ENCODE data around the gene HPS3.
"Not testable (repeated sequence)": the region's sequence is repeated elsewhere in the genome, so short reads cannot be mapped to it uniquely, and the experiment has no call there.

Gene HPS3, protein sequence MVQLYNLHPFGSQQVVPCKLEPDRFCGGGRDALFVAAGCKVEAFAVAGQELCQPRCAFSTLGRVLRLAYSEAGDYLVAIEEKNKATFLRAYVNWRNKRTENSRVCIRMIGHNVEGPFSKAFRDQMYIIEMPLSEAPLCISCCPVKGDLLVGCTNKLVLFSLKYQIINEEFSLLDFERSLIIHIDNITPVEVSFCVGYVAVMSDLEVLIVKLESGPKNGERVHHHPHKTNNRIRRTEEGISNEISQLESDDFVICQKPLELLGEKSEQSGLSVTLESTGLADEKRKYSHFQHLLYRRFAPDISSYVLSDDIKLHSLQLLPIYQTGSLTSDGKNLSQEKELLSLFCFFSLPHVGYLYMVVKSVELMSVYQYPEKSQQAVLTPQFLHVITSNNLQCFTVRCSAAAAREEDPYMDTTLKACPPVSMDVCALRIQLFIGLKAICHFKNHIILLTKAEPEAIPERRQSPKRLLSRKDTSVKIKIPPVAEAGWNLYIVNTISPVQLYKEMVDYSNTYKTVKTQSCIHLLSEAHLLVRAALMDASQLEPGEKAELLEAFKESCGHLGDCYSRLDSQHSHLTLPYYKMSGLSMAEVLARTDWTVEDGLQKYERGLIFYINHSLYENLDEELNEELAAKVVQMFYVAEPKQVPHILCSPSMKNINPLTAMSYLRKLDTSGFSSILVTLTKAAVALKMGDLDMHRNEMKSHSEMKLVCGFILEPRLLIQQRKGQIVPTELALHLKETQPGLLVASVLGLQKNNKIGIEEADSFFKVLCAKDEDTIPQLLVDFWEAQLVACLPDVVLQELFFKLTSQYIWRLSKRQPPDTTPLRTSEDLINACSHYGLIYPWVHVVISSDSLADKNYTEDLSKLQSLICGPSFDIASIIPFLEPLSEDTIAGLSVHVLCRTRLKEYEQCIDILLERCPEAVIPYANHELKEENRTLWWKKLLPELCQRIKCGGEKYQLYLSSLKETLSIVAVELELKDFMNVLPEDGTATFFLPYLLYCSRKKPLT

DNA sequence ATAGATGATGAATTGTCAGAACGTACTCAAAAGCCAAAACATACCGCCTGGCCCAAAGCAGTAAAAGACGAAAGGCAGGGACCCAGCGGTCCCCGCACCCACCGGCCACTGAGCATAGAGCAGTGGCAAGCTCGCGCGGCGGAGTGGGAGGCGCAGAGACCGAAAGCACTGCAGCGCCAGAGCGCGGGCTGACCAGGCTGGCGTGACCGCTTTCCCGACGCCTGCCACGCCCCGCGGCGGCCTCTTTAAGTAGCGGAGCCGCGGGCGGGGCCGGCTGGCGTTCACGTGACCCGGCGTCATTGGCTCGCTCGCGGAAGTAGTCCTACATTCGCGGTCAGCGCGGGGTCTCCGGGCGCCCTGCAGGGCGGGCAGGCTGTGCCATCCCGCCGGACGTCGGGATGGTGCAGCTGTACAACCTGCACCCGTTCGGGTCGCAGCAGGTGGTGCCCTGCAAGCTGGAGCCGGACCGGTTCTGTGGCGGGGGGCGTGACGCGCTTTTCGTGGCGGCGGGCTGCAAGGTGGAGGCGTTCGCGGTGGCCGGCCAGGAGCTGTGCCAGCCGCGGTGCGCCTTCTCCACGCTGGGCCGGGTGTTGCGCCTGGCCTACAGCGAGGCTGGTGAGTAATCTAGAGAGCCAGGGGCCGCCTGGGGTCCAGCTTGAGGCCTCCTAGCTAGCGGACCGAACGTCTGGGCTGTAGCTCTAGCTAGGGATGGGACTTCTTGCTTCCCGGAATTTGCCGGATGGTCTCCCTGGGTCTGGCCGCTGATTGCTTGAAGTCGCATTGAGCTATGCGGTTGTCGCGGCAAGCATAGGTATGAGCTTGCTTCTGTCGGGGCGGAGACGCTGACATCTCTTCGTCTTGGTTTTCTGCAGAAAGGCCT is at the start of gene HPS3:
Gene HPS3 (plus strand): TSS at position 313 of the 880 bp plus-strand sequence. CDS start 86 bp downstream, at position 399.
- DNase-seq (ENCODE audit: low read depth in 2 of 2) = peak; percentile 50 to 80

DNA sequence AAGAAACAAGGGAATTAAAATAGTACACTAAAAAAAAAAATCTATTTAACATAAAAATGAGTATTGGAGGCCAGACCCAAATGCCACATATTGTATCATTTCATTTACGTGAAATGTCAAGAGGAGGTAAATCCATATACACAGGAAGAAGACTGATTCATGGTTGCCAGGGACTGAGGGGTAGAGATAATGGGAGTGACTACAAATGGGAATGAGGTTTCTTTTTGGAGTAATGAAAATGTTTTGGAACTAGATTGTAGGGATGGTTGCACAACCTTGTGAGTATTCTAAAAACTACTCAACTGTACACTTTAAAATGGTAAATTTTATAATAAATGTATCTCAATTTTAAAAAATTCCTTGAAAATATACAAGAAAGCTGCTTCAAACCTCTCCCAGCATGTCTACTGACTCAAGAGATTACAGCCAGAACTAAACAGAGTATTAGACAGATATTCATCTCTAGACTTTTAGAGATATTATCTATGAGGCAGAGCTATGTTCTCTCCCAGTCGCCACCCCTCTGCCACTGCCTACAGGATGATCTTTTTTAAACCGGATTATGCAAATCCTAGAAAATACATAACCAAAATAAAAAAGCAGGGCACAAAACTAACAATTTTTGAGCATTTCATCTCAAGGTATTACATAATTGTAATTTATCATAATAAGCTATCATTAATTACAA is 49.3 kb upstream of the HPS3 start:
- no peak for DNase-seq (ENCODE audit: low read depth in 2 of 2)

DNA sequence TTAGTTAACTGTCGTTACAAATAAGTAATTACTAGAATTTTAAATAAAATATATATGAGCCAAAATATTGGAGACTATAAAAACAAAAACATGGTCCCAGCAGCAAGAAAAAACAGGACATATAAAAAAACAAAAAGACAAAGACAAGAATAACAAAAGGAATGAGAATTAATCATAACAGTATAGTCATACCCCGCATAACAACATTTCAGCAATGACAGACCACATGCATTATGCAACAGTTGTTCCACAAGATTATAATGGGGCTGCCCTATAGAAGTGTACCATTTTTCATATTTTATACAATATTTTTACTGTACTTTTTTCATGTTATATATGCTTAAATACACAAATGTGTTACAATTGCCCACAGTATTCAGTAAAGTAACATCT is 48.7 kb upstream of the HPS3 start:
- no peak for DNase-seq (ENCODE audit: low read depth in 2 of 2)

DNA sequence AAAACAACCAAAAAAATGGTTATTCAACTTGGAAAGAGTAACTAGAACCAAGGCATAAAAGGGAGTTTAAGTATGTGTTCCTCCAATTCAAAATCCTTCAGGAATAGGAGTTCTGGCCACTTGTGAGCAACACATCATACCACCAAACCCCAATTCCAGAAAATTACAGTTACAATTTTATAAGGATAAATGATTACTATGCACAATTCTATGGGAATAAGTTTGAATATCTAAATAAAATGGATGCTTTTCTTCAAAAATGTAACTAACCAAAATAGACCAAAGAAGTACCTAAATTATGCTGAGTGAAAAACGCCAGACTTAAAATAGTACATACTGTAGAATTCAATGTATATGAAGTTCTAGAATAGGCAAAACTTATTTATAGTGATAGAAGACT is 47.7 kb upstream of the HPS3 start:
- DNase-seq (ENCODE audit: low read depth in 2 of 2) = no peak

DNA sequence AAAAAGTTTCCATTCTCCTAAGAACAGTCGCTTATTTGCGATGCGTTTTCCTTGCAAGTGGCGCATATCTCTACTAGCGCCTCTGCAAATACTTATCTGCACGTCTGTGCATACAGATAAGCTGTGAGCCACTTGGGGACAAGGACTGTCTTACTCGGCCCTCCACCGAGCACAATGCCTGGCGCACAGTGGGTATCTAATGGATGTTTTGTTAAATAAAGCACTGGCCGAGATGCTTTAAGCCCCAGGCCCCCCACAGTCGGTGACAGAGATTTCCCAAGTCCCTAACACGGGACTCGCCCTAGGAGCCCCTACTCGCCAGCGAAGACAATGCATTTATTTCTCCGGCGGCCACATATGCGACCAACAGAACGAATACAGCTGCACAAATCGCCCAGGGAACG is 43.6 kb upstream of the HPS3 start:
- DNase-seq (ENCODE audit: low read depth in 2 of 2) = no peak

DNA sequence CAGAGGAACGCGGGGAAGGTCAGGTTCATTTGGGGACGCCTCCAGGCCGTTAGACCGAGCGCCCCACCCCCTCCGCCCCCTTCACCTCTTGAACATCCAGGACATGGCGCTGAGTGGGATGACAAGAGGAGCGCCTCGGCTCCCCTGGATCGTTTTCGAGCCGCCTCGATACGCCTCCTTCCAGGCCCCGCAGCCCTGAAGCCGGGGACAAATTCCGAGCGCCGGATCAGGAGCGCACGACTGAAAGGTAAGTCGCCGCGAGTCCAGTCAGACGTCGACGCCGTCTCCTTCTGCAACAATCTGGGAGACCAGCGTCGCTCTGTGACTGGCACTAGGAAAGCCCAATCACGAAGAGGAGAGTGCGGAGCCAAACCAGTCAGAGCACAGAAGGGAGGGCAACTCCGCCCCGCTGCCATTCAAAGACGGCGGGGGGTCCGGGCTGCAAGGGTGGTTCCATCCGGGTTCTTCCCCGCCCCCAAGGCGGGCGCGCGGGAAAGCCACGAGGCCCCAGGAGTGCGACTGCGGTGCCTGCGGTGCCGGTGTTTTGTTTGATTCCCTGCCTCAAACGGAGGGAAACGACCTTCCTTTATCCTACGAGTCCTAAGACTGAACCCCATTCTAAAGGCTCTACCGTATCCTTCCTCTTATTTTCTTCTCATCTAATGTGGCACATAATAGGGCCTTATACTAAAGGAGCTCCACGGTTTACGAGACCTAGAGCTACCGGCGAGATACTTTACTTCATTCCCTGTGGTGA is 43.0 kb upstream of the HPS3 start, which contains the start of gene HLTF:
Gene HLTF (minus strand): TSS at position 302 of the 757 bp plus-strand sequence. CDS start 197 bp downstream, at position 105.
- peak; percentile 86 to 89 for DNase-seq (ENCODE audit: low read depth in 2 of 2)

DNA sequence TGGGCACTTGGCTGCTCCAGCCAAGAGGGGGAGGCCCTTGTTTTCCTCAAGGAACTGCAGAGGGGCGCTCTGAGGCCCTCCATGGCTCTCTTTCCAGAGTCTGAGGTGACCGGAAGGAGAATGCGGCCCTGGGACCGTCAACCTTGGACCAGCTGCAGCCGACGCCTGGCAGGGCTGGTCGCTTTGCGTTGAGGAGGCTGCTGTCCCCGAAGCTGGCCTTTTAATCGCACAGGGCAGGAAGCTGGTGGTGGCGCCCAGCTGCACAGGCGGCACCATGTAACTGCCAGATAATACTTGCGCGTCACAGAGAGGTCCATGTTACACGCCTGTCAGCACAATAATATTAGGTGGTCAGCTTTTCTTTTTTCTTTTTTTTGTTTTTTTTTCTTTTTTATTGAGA is 42.2 kb upstream of the HPS3 start:
- no peak for DNase-seq (ENCODE audit: low read depth in 2 of 2)

DNA sequence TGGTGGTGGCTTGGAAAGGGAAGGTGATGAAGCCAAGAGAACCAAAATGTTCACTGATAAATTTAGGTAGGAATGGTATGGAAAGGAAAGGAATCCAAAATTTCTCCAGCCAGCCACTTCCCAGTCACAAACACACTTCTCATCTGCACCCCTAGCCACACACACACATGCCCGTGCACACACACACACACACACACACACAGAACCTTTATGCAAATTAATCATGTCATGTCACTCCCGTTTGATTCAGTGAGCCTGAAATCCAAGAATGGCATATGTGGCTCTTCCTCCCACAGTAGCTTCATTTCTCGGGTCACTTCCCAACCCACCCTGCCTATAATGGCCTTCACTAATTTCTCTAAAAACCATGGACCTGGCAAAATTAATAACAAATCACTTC is 40.0 kb upstream of the HPS3 start:
- no peak for DNase-seq (ENCODE audit: low read depth in 2 of 2)

DNA sequence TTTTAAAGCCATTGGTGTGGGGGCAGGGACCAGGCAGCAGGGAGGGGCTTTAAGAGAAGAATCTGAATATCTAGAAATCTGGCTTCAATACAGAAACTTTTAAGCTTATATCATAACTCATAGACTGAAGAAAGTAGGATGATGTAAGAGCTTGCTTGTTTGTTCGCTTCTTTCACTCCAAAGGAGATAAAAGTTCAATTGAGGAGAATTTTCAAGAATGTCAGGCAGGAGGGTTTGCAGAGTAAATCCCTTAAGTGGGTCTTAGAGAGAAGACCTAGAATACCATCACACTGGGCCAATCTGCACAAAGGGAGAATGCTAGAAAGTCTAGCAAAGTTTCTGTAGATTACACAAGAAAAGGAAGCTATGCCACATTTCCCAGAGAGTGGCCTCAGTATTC is 39.0 kb upstream of the HPS3 start:
- no peak for DNase-seq (ENCODE audit: low read depth in 2 of 2)

DNA sequence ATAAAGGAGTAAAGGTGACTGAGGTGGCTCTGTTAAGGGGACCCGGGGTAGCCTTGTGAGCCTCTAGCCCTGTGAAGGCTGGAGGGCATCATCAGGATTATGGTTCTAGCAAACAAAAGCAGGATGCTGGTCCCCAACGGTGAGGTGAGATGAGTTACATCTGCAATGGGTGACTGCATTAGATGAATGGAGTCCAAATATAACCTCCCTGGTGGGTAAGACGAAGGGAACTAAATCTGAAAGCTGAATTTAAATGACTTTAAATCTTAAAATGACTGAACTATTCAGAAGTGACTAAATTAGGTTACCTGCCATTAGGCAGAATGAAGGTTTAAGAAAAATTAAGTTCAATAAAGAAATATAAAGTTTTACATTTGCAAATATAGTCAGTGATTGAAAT is 38.5 kb upstream of the HPS3 start:
- DNase-seq (ENCODE audit: low read depth in 2 of 2) = no peak

DNA sequence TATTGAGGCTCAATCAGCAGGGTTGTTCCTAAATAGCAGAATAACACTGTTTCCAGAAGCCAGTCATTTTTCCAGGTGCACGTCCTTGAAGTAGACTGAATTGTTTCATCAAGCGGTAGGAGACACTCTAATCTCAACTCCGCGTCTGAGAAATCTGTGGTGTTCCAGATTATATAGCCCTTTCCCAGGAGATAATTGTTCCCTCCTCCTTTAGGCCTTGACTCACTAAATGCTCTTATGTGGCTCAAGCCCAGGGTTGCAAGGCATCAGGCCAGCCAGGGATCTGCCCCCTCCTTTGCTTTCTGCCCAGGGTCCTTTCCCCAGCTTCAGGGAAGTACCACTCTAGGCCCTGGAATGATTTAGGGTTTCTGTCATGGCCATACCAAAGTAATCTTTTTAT is 37.5 kb upstream of the HPS3 start:
- DNase-seq (ENCODE audit: low read depth in 2 of 2) = no peak

DNA sequence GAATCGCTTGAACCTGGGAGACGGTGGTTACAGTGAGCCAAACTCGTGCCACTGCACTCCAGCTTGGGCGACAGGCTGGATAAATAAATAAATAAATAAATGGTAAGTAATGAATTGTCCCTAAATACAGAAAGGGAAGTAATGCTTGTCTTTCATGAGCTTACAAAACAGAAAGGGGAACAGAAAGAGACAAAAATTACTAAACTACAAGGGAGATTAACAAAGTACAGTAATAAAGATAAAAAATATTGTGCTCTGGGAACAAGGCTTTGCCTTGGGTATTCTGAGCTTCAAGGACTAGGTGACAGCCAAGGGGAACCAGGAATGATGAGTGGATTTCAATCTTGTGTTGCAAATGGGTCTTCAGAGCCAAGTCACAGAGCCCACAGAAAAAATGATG is 34.0 kb upstream of the HPS3 start:
- DNase-seq (ENCODE audit: low read depth in 2 of 2) = no peak

DNA sequence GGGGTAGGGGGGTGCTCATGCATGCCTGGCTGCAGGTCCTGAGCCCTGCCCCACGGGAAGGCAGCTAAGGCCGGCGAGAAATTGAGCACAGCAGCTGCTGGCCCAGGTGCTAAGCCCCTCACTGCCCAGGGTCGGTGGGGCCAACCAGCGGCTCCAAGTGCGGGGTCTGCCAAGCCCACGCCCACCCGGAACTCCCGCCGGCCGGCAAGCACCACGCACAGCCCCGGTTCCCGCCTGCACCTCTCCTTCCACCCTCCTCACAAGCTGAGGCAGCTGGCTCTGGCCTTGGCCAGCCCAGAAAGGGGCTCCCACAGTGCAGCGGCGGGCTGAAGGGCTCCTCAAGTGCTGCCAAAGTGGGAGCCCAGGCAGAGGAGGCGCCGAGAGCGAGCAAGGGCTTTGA is 31.5 kb upstream of the HPS3 start:
- not testable (repeated sequence) for DNase-seq (ENCODE audit: low read depth in 2 of 2)

DNA sequence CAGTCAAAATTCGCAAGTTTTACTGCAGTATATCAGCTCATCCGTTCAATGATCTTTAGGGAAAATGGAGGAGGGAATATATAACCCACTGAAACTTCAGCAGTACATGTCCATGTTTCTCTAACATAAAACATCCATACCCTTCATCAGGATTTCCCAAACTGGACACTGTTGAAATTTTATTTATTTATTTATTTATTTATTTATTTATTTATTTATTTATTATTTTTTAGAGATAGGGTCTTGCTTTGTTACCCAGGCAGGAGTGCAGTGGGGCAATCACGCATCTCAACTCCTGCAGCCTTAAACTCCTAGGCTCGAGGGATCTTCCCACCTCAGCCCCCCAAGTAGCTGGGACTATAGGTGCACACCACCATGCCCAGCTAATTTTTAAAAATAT is 28.3 kb upstream of the HPS3 start:
- DNase-seq (ENCODE audit: low read depth in 2 of 2) = no peak

DNA sequence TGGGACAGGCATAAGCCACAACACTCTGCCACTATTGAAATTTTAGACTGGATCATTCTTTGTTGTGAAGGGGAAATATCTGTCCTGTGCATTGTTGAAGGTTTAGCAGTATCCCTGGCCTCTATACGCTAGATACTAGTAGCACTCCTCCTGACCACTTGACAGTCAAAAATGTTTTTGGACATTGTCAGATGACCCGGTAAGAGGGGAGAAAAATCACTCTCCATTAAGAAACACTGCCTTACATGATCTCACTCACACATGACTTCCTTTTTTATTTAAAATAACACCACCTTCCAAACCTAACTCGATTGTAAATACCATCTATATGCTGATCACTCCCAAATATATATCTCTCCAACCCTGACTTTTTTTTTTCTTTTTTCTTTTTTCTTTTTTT is 27.8 kb upstream of the HPS3 start:
- DNase-seq (ENCODE audit: low read depth in 2 of 2) = no peak

DNA sequence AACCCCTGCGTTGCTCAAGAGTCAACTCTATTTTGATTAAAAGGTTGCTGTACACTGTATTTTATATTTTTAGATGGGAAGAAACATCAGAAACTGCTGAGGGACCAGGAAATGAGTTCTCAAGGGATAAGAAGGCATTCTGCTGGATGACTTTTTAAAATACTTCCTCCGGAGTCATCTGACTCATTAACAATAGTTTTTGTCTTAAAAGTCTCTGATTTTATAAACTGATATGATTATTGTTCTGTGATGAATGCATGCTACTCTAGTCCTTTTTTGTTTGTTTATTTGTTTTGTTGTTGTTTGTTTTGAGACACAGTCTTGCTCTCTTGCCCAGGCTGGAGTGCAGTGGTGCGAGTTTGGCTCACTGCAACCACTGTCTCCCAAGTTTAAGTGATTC is 25.0 kb upstream of the HPS3 start:
- no peak for DNase-seq (ENCODE audit: low read depth in 2 of 2)

DNA sequence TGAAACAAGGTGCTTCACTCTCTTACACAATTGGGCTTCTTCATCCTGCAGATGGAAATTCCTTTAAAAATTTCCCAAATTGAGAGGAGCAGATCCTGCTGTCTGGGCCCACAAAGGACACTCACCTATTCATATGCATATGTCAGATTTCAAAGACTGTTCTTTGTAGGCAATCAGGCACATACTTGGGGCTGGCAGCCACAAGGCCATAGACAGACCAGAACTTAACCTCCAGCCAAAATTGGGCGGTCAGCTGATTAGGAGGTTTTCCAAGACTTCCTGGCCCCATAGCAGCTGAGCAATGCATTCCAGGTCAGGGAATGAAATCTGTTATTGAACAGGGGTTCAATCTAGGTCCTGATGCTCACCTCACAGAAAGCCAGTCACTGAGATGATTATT is 15.0 kb upstream of the HPS3 start:
- DNase-seq (ENCODE audit: low read depth in 2 of 2) = no peak

DNA sequence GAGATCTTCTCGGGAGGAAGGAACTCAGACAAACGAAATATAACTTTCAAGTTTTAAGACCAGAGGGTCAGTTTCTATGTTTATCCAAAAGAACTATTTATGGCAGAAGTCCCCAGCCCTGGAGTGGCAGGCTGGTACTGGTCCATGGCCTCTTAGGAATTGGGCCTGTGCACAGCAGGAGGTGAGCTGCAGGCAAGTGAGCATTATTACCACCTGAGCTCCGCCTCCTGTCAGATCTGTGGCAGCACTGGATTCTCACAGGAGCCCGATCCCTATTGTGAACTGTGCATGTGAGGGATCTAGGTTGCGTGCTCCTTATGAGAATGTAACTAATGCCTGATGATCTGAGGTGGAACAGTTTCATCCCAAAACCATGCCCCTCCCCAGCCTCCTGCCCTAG is 14.3 kb upstream of the HPS3 start:
- DNase-seq (ENCODE audit: low read depth in 2 of 2) = no peak

DNA sequence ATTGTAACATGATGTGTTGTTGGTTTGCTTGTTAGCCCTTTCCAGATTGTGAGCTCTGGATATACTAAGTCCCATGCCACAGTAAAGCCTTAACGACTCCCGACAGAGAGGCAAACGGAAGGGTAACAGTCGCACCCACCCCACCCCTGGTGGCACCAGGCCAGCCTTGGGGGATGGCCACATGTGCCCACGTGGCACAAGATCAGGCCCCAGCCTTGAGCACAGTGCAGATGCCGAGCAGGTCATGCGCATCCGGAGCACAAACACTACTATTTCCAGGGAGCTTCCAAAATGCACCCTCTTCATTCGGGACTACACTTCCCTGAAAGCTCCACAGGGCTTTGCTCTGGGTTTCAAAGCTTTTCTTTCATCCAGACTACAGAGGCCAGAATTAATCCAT is 10.7 kb upstream of the HPS3 start:
- no peak for DNase-seq (ENCODE audit: low read depth in 2 of 2)

DNA sequence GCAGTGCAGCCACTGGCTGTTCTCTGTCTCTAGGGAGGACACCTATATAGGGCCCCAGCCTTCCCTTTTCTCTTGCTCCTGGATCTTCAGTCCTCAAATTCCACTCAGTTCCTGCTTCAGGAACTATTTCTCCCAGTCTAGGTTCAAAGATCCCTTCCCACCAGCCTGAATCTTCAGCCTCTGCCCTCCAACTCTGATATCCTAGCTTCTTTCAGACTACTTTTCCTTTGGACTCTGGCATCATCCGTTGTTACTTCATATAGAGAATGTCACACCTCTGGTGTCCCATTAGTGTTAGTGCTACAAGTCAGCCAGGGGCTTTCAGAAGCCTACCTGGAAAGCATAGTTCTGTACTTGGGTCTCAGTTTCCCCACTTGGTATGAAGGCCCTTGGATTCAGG is 10.0 kb upstream of the HPS3 start:
- no peak for DNase-seq (ENCODE audit: low read depth in 2 of 2)
